HepG2 (cell line): ENCODE data around the gene LDLRAD3.

ENCODE experiments used
- CTCF ChIP-seq: sonication (generic); formaldehyde crosslinking; IDR thresholded peaks from 2 replicates; pipeline ENCODE4 v1.5.0; 2020; ENCODE audit warnings: mild to moderate bottlenecking, missing genetic modification reagents, moderate library complexity
- DRAP1 ChIP-seq: IDR thresholded peaks from 2 replicates; pipeline ENCODE4 v1.6.1; 2016; ENCODE audit warnings: missing genetic modification reagents, missing compliant biosample characterization
- ETS1 ChIP-seq: sonication (generic); formaldehyde crosslinking; IDR thresholded peaks from 2 replicates; pipeline ENCODE4 v1.4.0; 2020; ENCODE audit warnings: missing genetic modification reagents
- HMG20A ChIP-seq: IDR thresholded peaks from 2 replicates; pipeline ENCODE4 v1.6.1; 2016; ENCODE audit warnings: borderline replicate concordance
- MBNL3 ChIP-seq: fragments of 250-450 bp; sonication (Bioruptor Pico); conservative IDR thresholded peaks from 2 replicates; pipeline ENCODE4 v1.8.0; 2022; ENCODE audit warnings: mild to moderate bottlenecking, inconsistent platforms
- MXI1 ChIP-seq: IDR thresholded peaks from 3 replicates; pipeline ENCODE4 v1.6.1; 2012; ENCODE audit warnings: low read depth, low read length, inconsistent platforms, borderline replicate concordance
- PATZ1 ChIP-seq: sonication (generic); formaldehyde crosslinking; IDR thresholded peaks from 2 replicates; pipeline ENCODE4 v1.4.0; 2020; ENCODE audit warnings: missing genetic modification reagents
- ZNF121 ChIP-seq: sonication (generic); formaldehyde crosslinking; IDR thresholded peaks from 2 replicates; pipeline ENCODE4 v1.5.0; 2020; ENCODE audit warnings: mild to moderate bottlenecking, missing genetic modification reagents
- ZNF17 ChIP-seq: sonication (generic); formaldehyde crosslinking; IDR thresholded peaks from 2 replicates; pipeline ENCODE4 v1.5.0; 2020; ENCODE audit warnings: mild to moderate bottlenecking, missing genetic modification reagents
- ZNF263 ChIP-seq: sonication (generic); formaldehyde crosslinking; IDR thresholded peaks from 2 replicates; pipeline ENCODE4 v1.4.0; 2020; ENCODE audit warnings: missing genetic modification reagents

GRCh38 chr11:35969089-35970042 lies 25.5 kb downstream of the LDLRAD3 start:
- TF ChIP-seq DRAP1 (CRISPR knock-in tag): no peak
- TF ChIP-seq MBNL3 (CRISPR knock-in tag): no peak
- TF ChIP-seq ZNF263 (CRISPR knock-in tag): no peak
- TF ChIP-seq CTCF (CRISPR knock-in tag): no peak
- no peak for TF ChIP-seq MXI1
- TF ChIP-seq HMG20A (CRISPR knock-in tag): no peak
- TF ChIP-seq ZNF121: no peak
- no peak for TF ChIP-seq ETS1 (CRISPR knock-in tag)
- no peak for TF ChIP-seq ZNF17 (CRISPR knock-in tag)
- TF ChIP-seq PATZ1 (CRISPR knock-in tag): no peak
